ENCODE data around the gene MSMO1.
A peak's percentile ranks its signal among the peaks of the same experiment; 100 is the strongest.
"Not testable (repeated sequence)": the region's sequence is repeated elsewhere in the genome, so short reads cannot be mapped to it uniquely, and the experiment has no call there.

MSMO1 gene

DNA sequence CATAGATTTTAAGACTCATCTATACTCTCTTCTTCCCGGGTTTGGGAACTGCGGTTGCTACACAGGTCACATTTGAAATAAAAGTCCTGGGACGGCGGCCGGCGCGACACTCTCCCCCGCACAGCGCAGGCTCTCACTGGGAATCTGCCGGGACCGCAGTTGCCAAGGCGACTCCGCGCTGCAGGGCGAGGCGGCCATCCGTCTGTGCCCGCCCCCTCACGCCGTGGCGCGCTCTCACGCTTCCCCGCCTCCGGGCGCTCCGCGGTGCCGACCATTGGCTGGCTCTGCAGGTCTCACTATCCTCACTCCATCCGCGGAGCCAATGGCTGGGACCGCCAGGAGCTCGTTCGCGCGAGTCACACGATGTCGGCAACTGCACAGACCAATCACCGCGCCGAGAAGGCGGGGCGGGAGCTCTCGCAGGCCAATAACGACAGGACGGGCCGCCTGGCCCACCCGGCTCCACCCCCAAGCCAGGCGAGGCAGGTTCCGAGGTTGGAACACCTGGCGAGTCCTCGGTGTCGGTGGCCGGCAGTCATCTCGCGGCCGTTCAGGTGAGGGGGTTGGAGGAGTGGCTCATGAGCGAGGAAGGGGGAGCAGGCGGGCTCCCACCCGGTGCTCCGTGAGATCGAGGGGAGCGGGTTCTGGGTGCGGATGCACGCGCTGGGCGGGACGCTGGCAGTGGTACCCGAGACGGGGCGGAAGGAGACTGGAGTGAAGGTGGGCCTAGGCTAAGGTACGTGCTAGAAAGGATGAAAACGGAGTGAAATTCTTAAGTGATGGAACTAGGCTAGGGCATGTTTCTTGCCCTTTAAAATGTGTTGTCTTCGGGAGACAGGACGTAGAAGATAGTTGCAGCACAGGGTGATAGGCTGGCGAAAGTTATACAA is at the start of gene MSMO1:
MSMO1 (plus strand) TSS at position 459 of the 890 bp plus-strand sequence. CDS start 5,702 bp downstream, outside the sequence.
- in situ Hi-C loops (cut with MboI; ENCODE audit: low pct_unique_long_range_greater_than_20kb, low sequenced_read_pairs, unreplicated experiment), result no loop called here

DNA sequence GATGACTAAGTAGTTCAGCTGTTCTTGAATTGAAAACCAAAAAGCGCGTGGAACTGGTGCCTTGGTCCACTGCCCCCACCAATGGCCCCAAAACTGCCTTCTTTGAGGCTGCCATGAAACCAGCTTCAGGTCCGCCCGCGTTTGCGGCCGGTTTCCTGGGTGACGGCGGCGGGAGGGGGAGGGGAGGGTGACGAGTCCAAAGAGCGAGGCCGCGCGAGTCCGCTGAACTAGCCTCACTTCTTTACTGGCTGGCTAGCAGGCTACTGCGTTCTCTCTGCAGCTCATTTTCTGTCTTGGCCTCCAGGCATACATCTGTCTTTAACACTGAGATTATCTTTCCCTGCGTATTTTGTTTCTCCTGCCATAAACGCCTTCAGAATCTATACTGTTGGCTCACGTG is 47.9 kb upstream of the MSMO1 start:
- in situ Hi-C loops (cut with MboI; ENCODE audit: low pct_unique_long_range_greater_than_20kb, low sequenced_read_pairs, unreplicated experiment); DNase-seq (ENCODE audit: low spot score): not testable (repeated sequence)

More for the DNA sequence above, at the start of gene MSMO1:
- no peak for TF ChIP-seq CTCF (IDR thresholded peaks at IDR 0.05; ENCODE audit: extremely low read depth, insufficient read depth, missing control alignments)
- DNase-seq (ENCODE audit: low spot score), result peak; percentile 93

DNA sequence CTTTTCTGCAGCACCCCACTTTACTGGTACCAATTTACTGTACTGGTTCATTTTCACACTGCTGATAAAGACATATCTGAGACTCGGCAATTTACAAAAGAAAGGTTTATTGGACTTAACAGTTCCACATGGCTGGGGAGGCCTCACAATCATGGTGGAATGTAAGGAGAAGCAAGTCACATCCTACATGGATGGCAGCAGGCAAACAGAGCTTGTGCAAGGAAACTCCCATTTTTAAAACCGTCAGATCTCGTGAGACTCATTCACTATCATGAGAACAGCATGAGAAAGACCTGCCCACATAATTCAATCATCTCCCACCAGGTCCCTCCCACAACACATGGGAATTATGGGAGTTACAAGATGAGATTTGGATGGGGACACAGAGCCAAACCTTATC is 42.8 kb upstream of the MSMO1 start:
- DNase-seq (ENCODE audit: low spot score); in situ Hi-C loops (cut with MboI; ENCODE audit: low pct_unique_long_range_greater_than_20kb, low sequenced_read_pairs, unreplicated experiment): not testable (repeated sequence)

DNA sequence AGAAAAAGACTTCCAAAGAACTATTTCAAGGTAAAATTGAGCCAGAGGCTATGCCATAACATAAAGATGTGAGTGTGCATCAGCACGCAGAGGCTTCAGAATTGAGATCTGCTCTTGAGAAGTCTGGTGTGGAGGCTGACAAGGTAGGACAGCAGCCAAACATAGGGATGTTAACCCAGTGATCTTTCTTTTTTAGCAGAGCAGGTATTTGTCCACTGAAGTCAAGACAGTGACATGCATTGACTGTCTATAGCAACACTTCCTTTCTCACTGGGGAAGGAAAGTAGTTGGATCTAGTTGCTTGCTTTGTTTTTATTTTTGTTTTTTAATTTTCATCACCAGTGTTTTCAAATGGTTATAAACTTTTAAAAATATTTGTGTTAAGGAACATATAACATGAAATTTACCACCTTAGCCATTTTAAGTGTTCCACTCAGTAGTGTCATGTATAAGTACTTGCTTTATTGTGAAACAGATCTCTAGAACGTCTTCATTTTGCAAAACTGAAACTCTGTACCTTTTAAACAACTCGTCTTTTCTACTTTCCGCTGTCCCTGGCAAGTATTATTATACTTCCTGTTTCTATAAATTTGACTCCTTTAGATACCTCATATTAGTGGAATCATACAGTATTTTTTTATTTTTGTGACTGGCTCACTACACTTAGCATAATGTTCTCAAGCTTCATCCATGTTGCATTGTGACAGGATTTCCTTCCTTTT is 40.7 kb upstream of the MSMO1 start:
- DNase-seq (ENCODE audit: low spot score); in situ Hi-C loops (cut with MboI; ENCODE audit: low pct_unique_long_range_greater_than_20kb, low sequenced_read_pairs, unreplicated experiment): not testable (repeated sequence)

DNA sequence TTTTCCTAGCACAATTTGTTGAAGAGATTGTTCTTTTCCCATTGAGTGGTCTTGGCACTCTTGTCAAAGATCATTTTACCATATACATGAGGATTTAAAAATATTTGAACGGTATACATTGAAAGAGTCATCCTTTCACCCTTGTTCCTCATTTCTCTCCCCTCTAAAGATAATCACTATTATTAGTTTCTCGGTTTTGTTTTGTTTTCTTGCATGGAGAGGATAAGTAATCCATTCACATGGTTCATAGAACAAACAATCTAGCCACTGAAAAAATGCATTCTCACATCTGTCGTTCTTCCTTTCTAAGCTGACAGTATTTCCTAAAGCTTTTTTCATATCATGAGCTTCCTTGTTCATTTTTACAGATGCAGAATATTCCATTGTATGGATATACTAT is 39.2 kb upstream of the MSMO1 start:
- in situ Hi-C loops (cut with MboI; ENCODE audit: low pct_unique_long_range_greater_than_20kb, low sequenced_read_pairs, unreplicated experiment), result no loop called here
- no peak for TF ChIP-seq CTCF (IDR thresholded peaks at IDR 0.05; ENCODE audit: extremely low read depth, insufficient read depth, missing control alignments)
- DNase-seq (ENCODE audit: low spot score), result no peak

- in situ Hi-C loops (cut with MboI; ENCODE audit: low pct_unique_long_range_greater_than_20kb, low sequenced_read_pairs, unreplicated experiment), result no loop called here
- no peak for DNase-seq (ENCODE audit: low spot score)
- TF ChIP-seq CTCF (IDR thresholded peaks at IDR 0.05; ENCODE audit: extremely low read depth, insufficient read depth, missing control alignments), result no peak
Observed at GRCh38 chr4:165288639-165289422, 38.6 kb upstream of the MSMO1 start.

- DNase-seq (ENCODE audit: low spot score), result no peak
- no peak for TF ChIP-seq CTCF (IDR thresholded peaks at IDR 0.05; ENCODE audit: extremely low read depth, insufficient read depth, missing control alignments)
- in situ Hi-C loops (cut with MboI; ENCODE audit: low pct_unique_long_range_greater_than_20kb, low sequenced_read_pairs, unreplicated experiment), result no loop called here
Observed at GRCh38 chr4:165289423-165289785, 38.1 kb upstream of the MSMO1 start.

DNA sequence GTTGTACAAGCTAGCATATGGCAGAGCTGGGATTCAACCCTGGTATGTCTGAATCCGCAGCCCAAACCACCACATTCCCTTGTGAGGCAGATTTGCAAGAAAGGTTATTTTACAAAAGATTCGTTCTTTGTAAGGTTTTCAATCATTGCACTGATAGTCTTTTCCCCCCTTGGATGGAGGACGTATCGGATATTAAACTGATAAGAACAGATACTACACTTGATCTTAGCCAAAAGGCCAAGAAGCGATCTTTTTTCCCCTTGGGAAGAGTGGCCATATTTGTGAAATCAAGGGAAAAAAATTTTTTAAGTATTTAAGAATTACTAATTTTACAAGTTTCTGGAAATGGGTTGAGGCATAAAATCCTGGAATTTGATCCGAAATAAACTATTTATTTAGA is 34.4 kb upstream of the MSMO1 start:
- TF ChIP-seq CTCF (IDR thresholded peaks at IDR 0.05; ENCODE audit: extremely low read depth, insufficient read depth, missing control alignments), result no peak
- no peak for DNase-seq (ENCODE audit: low spot score)
- in situ Hi-C loops (cut with MboI; ENCODE audit: low pct_unique_long_range_greater_than_20kb, low sequenced_read_pairs, unreplicated experiment), result no loop called here
